ENCODE measurements around the gene HS3ST6. TPM values are rescaled to one million over a fixed set of nuclear protein-coding genes. Genes with fewer than 3 reads are reported as not detected.

HS3ST6 gene
- total and polyA plus RNA-seq, 2 of the 13 experiments (the other 11 are each of a cell fraction or from before 2014, with no cell fraction given) = not detected

DNA sequence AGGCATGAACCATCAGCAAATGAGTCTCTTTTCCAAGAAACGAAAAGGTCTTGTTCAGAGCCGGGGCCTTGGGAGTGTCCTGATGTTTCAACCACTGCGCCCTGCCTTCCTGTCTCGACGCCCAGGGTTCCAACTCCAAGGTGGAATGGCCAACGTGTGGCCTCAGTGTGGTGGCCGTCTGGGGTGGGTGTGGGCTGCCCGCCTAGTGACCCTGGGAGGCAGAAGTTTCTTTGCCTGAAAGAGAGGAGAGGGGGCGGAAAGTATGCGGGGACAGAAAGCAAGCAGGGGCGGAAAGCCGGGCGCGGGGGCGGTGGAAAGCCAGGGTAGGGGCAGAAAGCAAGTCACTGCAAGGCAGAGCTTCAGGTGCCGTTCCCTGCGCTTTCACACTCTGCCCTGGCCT lies 20.7 kb upstream of the HS3ST6 start:
- ATAC-seq = no peak
- Histone ChIP-seq H2AFZ (ENCODE audit: low read length) (no peak overlapping the region), H3K36me3 (replicated peaks in 1 of 2; ENCODE audit: control insufficient read depth in 1 of 2, insufficient read depth in 2 of 2, low read length in 2 of 2) (peaks cover 7 to 24% of the 10 kb centered on the region in 2 experiments; a peak in 3 of 5 replicates), H4K20me1 (ENCODE audit: insufficient read depth, low read length) (no peaks in the 10 kb centered on the region; the same call in 1 of the 2 replicates), H3K4me3 (replicated peaks in 1 of 3; ENCODE audit: insufficient read depth in 1 of 3, low read depth in 2 of 3, low read length in 3 of 3) (no peak overlapping the region), H3K9ac (ENCODE audit: insufficient read depth, low read depth, low read length) (no peak overlapping the region), H3K4me2 (ENCODE audit: low read depth, low read length) (no peak overlapping the region), H3K27ac (ENCODE audit: extremely low read length, insufficient read depth, low read length) (peak overlapping the region; percentile 96), H3K79me2 (ENCODE audit: insufficient read depth, low read length) (peaks cover 26% of the 10 kb centered on the region), H3K4me1 (ENCODE audit: insufficient read depth, low read length) (peaks cover 76% of the 10 kb centered on the region), H3K9me3 (ENCODE audit: low read length) (no peaks in the 10 kb centered on the region), H3K27me3 (ENCODE audit: control insufficient read depth in 1 of 2, insufficient read depth in 2 of 2, low read length in 2 of 2) (no peaks in the 10 kb centered on the region)
- in situ Hi-C loops (cut with HindIII; ENCODE audit: extremely low pct_ligation_motif_present, low pct_unique_long_range_greater_than_20kb) = no loop called here
- CTCF ChIA-PET (ENCODE audit: low intra/inter-chr PET ratio, low total read pairs) = no interaction called here
- POLR2A ChIA-PET = interaction anchor here (3.1 to 5.8 kb wide), 2 partner anchors 13 to 26 kb away, joined by 26 to 131 read pairs; partner anchors contain the start of genes RNF151 and RPS2
- no peak for DNase-seq (ENCODE audit: low spot score)
- intact Hi-C loops (cut with micrococcal nuclease; ENCODE audit: unreplicated experiment) = no loop called here
- BruUV-seq (replicated peaks) = no TSS peak
- TF ChIP-seq GATAD1 (CRISPR knock-in tag; IDR thresholded peaks at IDR 0.05) = no peak
- 0 out of 2 replicates have a peak, but pooled peaks have one; percentile 12 for TF ChIP-seq ZBTB38 (CRISPR knock-in tag; IDR thresholded peaks at IDR 0.05)
- TF ChIP-seq ZSCAN31 (CRISPR knock-in tag; IDR thresholded peaks at IDR 0.05; ENCODE audit: low read depth) = no peak
- no peak for TF ChIP-seq ZNF782 (CRISPR knock-in tag; IDR thresholded peaks at IDR 0.05; ENCODE audit: borderline replicate concordance)
- TF ChIP-seq, protein P1, sequence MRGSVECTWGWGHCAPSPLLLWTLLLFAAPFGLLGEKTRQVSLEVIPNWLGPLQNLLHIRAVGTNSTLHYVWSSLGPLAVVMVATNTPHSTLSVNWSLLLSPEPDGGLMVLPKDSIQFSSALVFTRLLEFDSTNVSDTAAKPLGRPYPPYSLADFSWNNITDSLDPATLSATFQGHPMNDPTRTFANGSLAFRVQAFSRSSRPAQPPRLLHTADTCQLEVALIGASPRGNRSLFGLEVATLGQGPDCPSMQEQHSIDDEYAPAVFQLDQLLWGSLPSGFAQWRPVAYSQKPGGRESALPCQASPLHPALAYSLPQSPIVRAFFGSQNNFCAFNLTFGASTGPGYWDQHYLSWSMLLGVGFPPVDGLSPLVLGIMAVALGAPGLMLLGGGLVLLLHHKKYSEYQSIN (CRISPR knock-in tag; IDR thresholded peaks at IDR 0.05; ENCODE audit: borderline replicate concordance) = no peak
- TF ChIP-seq AGO2 (optimal IDR thresholded peaks at IDR 0.05; ENCODE audit: low read depth, low read length) = peak; percentile 27
- TF ChIP-seq RBFOX2 (IDR thresholded peaks at IDR 0.05; ENCODE audit: low read depth, low read length) = 0 out of 2 replicates have a peak, but pooled peaks have one; percentile 21
- WGBS (ENCODE audit: low lambda C conversion rate) = 94% methylated on average over 17 of the region's 17 CpGs
- FAIRE-seq = no peak

DNA sequence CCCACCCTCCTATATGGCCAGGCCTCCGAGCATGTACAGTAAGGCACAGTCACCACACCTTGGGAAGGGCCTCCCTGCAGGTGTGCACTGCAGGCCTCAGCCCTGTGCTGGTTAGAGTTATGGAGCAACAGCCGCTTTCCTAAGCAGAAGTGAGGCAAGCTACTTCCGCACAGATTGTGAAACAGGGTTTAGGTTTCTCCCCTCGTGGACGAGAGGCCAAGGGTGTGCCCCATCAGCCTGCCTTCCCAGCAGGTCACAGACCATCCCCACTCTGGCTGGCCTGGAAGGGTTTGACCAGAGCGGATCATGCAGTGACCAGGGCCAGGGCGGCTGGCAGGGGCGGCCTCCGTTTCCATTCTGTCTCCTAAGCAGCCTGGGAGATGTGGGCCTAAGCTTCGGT lies 20.1 kb upstream of the HS3ST6 start:
- H4K20me1 ChIP-seq (ENCODE audit: insufficient read depth, low read length) = no peaks in the 10 kb centered on the region; the same call in 1 of the 2 replicates
- H3K79me2 ChIP-seq (ENCODE audit: insufficient read depth, low read length) = peaks cover 26% of the 10 kb centered on the region
- intact Hi-C loops (cut with micrococcal nuclease; ENCODE audit: unreplicated experiment) (no loop called here), in situ Hi-C loops (cut with HindIII; ENCODE audit: extremely low pct_ligation_motif_present, low pct_unique_long_range_greater_than_20kb) (no loop called here)
- ChIA-PET POLR2A (no interaction called here), CTCF (ENCODE audit: low intra/inter-chr PET ratio, low total read pairs) (no interaction called here)
- ATAC-seq (no peak), DNase-seq (ENCODE audit: low spot score) (no peak), FAIRE-seq (no peak)
- H3K4me2 ChIP-seq (ENCODE audit: low read depth, low read length) = no peak overlapping the region
- TF ChIP-seq, protein P2, sequence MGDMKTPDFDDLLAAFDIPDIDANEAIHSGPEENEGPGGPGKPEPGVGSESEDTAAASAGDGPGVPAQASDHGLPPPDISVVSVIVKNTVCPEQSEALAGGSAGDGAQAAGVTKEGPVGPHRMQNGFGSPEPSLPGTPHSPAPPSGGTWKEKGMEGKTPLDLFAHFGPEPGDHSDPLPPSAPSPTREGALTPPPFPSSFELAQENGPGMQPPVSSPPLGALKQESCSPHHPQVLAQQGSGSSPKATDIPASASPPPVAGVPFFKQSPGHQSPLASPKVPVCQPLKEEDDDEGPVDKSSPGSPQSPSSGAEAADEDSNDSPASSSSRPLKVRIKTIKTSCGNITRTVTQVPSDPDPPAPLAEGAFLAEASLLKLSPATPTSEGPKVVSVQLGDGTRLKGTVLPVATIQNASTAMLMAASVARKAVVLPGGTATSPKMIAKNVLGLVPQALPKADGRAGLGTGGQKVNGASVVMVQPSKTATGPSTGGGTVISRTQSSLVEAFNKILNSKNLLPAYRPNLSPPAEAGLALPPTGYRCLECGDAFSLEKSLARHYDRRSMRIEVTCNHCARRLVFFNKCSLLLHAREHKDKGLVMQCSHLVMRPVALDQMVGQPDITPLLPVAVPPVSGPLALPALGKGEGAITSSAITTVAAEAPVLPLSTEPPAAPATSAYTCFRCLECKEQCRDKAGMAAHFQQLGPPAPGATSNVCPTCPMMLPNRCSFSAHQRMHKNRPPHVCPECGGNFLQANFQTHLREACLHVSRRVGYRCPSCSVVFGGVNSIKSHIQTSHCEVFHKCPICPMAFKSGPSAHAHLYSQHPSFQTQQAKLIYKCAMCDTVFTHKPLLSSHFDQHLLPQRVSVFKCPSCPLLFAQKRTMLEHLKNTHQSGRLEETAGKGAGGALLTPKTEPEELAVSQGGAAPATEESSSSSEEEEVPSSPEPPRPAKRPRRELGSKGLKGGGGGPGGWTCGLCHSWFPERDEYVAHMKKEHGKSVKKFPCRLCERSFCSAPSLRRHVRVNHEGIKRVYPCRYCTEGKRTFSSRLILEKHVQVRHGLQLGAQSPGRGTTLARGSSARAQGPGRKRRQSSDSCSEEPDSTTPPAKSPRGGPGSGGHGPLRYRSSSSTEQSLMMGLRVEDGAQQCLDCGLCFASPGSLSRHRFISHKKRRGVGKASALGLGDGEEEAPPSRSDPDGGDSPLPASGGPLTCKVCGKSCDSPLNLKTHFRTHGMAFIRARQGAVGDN (CRISPR knock-in tag; IDR thresholded peaks at IDR 0.05) = peak; percentile 30; the same call in 1 of the 2 replicates
- TF ChIP-seq AGO2 (optimal IDR thresholded peaks at IDR 0.05; ENCODE audit: low read depth, low read length) (peak; percentile 5), HMG20A (CRISPR knock-in tag; IDR thresholded peaks at IDR 0.05; ENCODE audit: borderline replicate concordance) (no peak), CEBPB (IDR thresholded peaks at IDR 0.05; ENCODE audit: borderline replicate concordance, low read depth, low read length) (peak; percentile 72; the same call in 1 of the 2 replicates)
- no peaks in the 10 kb centered on the region for H3K27me3 ChIP-seq (ENCODE audit: control insufficient read depth in 1 of 2, insufficient read depth in 2 of 2, low read length in 2 of 2)
- peaks cover 76% of the 10 kb centered on the region for H3K4me1 ChIP-seq (ENCODE audit: insufficient read depth, low read length)
- H2AFZ ChIP-seq (ENCODE audit: low read length) = no peak overlapping the region
- H3K9ac ChIP-seq (ENCODE audit: insufficient read depth, low read depth, low read length) = no peak overlapping the region
- peak overlapping the region; percentile 96 for H3K27ac ChIP-seq (ENCODE audit: extremely low read length, insufficient read depth, low read length)
- H3K36me3 ChIP-seq (replicated peaks in 1 of 2; ENCODE audit: control insufficient read depth in 1 of 2, insufficient read depth in 2 of 2, low read length in 2 of 2) = peaks cover 7 to 24% of the 10 kb centered on the region in 2 experiments; a peak in 3 of 5 replicates
- no peak overlapping the region for H3K4me3 ChIP-seq (replicated peaks in 1 of 3; ENCODE audit: insufficient read depth in 1 of 3, low read depth in 2 of 3, low read length in 3 of 3)
- WGBS (ENCODE audit: low lambda C conversion rate) = 74% methylated on average over 8 of the region's 10 CpGs
- no TSS peak for BruUV-seq (replicated peaks)
- no peaks in the 10 kb centered on the region for H3K9me3 ChIP-seq (ENCODE audit: low read length)
